Muscle layer of colon (tissue), 2 donors: Measurements from ENCODE around the gene OR8A1.
"Not testable (repeated sequence)": the region's sequence is repeated elsewhere in the genome, so short reads cannot be mapped to it uniquely, and the experiment has no call there.

Experiments
- H3K27ac ChIP-seq: one replicate; pipeline ENCODE4 v1.7.0; 2013; ENCODE audit warnings: low read depth, mild to moderate bottlenecking, low read length, moderate library complexity
- H3K27me3 ChIP-seq, 2 donors: one replicate each; pipeline ENCODE4 v1.7.0; 2013; ENCODE audit warnings: low read length in 2 of 2, mild to moderate bottlenecking in 2 of 2; ENCODE audit not compliant: insufficient read depth in 2 of 2, control insufficient read depth in 1 of 2
- H3K36me3 ChIP-seq: one replicate; pipeline ENCODE4 v1.7.0; 2013; ENCODE audit warnings: mild to moderate bottlenecking, low read length; ENCODE audit not compliant: insufficient read depth
- H3K4me1 ChIP-seq: one replicate; pipeline ENCODE4 v1.7.0; 2013; ENCODE audit warnings: mild to moderate bottlenecking, low read length; ENCODE audit not compliant: insufficient read depth
- H3K4me3 ChIP-seq, 2 donors: one replicate each; pipeline ENCODE4 v1.7.0; 2013; ENCODE audit warnings: low read length in 2 of 2, low read depth in 1 of 2, mild to moderate bottlenecking in 1 of 2, moderate library complexity in 1 of 2
- H3K9ac ChIP-seq: one replicate; pipeline ENCODE4 v1.7.0; 2013; ENCODE audit warnings: low read length
- H3K9me3 ChIP-seq: one replicate; pipeline ENCODE4 v1.7.0; 2013; ENCODE audit warnings: mild to moderate bottlenecking, low read length
- donor health status: abdominal sarcoma.
- donor health status: Adenocarcinoma of cecum.

The OR8A1 gene

DNA sequence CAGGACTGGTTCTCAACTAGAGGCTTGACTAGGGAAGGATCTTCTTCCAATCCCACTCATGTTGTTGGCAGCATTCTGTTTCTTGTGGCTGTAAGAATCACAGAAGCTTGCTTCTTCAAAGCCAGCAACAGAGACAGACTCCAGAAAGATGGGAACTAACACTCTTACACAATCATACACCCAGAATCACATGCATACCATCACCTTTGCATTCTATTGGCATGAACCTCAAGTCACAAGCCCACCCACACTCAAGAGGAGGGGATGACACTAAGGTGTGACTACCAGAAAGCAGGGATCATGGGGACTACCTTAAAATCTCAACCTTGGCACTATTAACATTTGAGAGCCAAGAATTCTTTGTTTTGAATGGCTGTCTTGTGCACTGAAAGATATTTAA lies 27.8 kb downstream of the OR8A1 start:
- Histone ChIP-seq H3K9me3 (no peaks in the 10 kb centered on the region), H3K36me3 (no peaks in the 10 kb centered on the region), H3K27ac (no peak overlapping the region), H3K27me3 (no peaks in the 10 kb centered on the region), H3K4me3 (no peak overlapping the region), H3K4me1 (no peaks in the 10 kb centered on the region), H3K9ac (no peak overlapping the region)

DNA sequence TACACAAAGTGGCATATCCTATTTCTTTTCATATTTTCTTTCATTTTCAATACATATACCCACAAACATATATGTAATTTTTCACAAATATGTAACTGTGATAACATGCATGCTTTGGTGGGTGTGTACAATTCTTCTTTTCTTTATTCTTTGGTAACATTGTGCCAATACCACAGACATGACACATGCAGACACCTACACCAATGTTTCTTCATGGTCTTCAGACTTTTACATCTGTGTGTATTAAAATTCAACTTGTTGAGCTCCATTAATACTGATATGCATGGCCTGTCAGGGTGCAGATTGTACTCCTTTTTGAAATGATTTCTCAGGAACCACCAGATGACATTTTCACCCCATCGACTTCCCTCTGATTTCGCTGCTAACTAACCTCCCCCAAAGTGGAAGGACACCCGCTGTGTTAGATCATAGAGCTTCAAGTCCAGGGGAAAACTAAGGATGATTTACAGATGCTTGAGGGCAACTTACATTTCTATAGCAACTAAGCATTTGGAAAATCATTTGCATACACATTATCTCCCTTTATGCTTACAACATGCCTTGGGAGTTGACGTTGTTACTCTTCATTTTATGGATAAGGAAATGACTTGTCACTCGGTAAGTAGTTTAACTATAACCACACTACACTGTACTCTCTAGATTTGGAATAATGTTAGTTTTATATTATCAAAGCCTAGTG lies 31.0 kb downstream of the OR8A1 start:
- no peak overlapping the region for H3K9ac ChIP-seq
- no peaks in the 10 kb centered on the region for H3K9me3 ChIP-seq
- H3K4me1 ChIP-seq: no peaks in the 10 kb centered on the region
- no peaks in the 10 kb centered on the region for H3K27me3 ChIP-seq
- no peak overlapping the region for H3K27ac ChIP-seq
- H3K36me3 ChIP-seq: no peaks in the 10 kb centered on the region
- H3K4me3 ChIP-seq: no peak overlapping the region

DNA sequence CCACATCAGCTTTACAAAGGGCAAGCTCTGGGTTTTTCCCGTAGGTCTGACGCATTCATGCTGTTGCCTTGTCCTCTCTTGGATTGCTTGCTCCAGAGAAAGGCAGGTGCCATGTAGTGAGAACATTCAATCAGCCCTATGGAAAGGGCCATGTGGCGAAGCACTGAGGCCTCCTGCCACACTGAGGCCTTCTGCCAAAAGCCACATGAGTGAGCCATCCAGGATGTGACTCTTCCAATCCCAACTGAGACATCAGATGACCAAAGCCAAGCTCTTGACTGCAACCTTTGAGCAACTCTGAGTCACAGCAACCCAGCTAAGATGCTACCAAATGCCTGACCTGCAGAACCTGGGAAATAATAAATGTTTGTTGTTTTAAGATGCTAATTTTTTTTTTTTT lies 32.4 kb downstream of the OR8A1 start:
- no peak overlapping the region for H3K9ac ChIP-seq
- no peak overlapping the region for H3K27ac ChIP-seq
- no peaks in the 10 kb centered on the region for H3K9me3 ChIP-seq
- H3K36me3 ChIP-seq: no peaks in the 10 kb centered on the region
- H3K4me1 ChIP-seq: no peaks in the 10 kb centered on the region
- no peaks in the 10 kb centered on the region for H3K27me3 ChIP-seq
- no peak overlapping the region for H3K4me3 ChIP-seq

DNA sequence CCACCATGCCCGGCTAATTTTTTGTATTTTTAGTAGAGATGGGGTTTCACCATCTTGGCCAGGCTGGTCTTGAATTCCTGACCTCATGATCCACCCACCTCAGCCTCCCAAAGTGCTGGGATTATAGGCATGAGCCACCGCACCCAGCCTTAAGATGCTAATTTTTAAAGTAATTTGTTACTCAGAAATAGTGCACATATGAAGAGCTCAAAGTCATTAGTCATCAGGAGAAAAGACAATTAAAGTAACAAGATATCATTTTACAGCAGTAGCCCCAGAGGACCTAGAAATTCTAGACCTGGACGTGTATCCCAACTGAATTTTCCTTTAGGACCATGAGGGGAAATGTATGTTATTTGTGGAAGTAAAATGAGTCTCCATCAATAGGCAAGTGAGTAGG lies 32.9 kb downstream of the OR8A1 start:
- H3K27me3 ChIP-seq, H3K27ac ChIP-seq, H3K4me1 ChIP-seq, H3K36me3 ChIP-seq, H3K4me3 ChIP-seq, H3K9me3 ChIP-seq, H3K9ac ChIP-seq: not testable (repeated sequence)

DNA sequence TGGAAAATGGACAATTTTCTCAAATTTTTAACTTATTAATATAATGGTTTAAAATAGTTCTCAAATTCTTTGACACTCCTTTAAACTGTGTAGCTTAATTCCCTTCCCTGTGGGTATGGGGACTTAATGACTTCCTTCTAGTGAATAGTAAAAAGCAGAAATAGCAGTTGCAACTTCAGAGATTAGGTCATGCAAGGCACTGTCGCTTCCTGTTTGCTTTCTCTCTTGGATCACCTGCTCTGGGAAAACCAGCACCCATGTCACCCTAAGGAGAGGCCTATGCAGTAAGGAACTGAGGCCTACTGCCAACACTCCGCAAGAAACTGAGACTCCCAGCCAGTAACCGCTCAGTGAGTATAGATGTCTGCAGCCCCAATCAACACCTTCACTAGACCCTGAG lies 35.9 kb downstream of the OR8A1 start:
- Histone ChIP-seq H3K4me3 (no peak overlapping the region), H3K4me1 (no peaks in the 10 kb centered on the region), H3K27me3 (no peaks in the 10 kb centered on the region), H3K9ac (no peak overlapping the region), H3K27ac (no peak overlapping the region), H3K36me3 (no peaks in the 10 kb centered on the region), H3K9me3 (no peaks in the 10 kb centered on the region)

DNA sequence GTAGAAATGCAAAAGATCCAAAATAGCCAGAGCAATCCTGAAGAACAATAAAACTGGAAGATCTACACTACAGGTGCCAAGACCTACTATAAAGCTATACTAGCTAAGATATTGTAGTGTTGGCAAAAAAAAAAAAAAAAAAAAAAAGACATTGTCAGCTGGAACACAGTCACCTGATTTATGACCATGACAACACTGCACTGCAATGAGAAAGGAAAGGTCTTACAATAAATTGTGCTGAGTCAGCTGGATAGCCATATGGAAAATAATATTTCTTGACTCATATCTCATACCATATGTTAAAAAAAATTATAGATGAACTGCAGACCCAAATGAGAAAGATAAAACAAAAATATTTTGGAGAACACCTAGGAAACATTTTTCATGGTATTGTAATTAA lies 38.4 kb downstream of the OR8A1 start:
- H3K9me3 ChIP-seq: no peaks in the 10 kb centered on the region
- H3K27me3 ChIP-seq: no peaks in the 10 kb centered on the region
- no peak overlapping the region for H3K27ac ChIP-seq
- no peaks in the 10 kb centered on the region for H3K36me3 ChIP-seq
- H3K9ac ChIP-seq: no peak overlapping the region
- H3K4me3 ChIP-seq: no peak overlapping the region
- H3K4me1 ChIP-seq: no peaks in the 10 kb centered on the region

DNA sequence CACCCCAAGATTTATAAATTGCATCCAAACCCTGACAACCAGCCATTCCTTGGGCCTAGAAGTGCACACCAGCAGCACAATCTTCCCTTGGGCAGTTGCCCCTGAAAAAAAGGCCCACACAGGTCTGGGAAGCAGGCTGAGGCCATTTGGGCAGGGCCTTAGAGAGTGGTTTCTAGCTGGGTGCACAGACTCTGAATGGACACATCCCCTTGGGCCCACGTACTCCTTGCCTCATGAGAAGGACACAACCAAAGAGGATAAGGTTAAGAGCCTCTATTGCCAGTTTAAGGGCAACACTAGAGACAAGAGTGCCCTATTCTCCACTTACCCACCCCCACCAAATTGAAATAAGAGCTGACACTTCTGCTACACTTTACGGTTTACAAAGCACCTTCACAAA lies 40.5 kb downstream of the OR8A1 start:
- no peak overlapping the region for H3K27ac ChIP-seq
- H3K4me1 ChIP-seq: no peaks in the 10 kb centered on the region
- H3K9ac ChIP-seq: no peak overlapping the region
- H3K4me3 ChIP-seq: no peak overlapping the region
- H3K9me3 ChIP-seq: no peaks in the 10 kb centered on the region
- no peaks in the 10 kb centered on the region for H3K36me3 ChIP-seq
- no peaks in the 10 kb centered on the region for H3K27me3 ChIP-seq

DNA sequence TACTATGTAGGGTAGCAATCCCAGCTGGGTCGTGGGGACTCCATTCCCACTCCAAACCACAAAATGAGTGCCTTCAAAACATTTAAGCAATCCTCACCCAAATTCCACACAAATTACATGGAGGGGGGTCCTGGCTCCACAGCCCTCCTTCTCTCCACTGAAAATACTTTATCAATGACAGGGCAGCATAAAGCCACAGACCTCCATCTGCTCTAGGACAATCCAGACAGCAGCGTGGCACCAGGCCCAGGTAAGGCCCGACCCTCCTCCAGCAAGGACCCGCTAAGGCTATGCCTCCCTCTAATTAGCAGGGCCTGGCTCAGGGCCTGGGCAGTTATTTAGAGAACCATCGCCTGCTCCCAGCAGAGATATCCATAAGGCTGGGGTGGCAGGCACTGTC lies 41.3 kb downstream of the OR8A1 start, which contains the start of gene PANX3:
Gene PANX3 (plus strand): TSS at position 365 of the 400 bp plus-strand sequence. CDS start 129 bp downstream, outside the sequence.
- Histone ChIP-seq H3K27ac (no peak within 1 kb of the TSS), H3K36me3 (no peaks in the 10 kb centered on the region), H3K4me3 (no peak within 1 kb of the TSS), H3K9ac (no peak within 1 kb of the TSS), H3K27me3 (no peaks in the 10 kb centered on the region), H3K9me3 (no peaks in the 10 kb centered on the region), H3K4me1 (no peaks in the 10 kb centered on the region)

DNA sequence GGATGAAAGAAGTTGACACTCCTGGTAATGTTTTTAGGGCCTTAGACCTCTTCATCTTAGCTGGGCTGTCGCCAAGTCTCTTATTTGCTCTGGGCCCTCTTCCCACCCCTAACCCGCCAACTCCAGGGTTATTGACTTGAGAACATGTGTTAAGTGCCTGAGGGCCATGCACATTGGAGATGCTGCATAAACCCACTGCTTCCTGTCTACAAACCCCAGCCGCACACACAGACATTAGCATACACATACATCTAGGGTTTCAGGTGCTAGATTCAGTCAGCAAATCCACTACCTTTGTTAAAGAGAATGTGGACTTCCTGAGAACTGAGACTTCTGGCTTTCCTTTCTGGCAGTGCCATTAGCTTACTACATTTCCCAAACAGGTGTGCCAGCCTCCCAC lies 42.2 kb downstream of the OR8A1 start:
- Histone ChIP-seq H3K27me3 (no peaks in the 10 kb centered on the region), H3K36me3 (no peaks in the 10 kb centered on the region), H3K4me1 (no peaks in the 10 kb centered on the region), H3K9ac (no peak overlapping the region), H3K4me3 (no peak overlapping the region), H3K27ac (no peak overlapping the region), H3K9me3 (no peaks in the 10 kb centered on the region)

DNA sequence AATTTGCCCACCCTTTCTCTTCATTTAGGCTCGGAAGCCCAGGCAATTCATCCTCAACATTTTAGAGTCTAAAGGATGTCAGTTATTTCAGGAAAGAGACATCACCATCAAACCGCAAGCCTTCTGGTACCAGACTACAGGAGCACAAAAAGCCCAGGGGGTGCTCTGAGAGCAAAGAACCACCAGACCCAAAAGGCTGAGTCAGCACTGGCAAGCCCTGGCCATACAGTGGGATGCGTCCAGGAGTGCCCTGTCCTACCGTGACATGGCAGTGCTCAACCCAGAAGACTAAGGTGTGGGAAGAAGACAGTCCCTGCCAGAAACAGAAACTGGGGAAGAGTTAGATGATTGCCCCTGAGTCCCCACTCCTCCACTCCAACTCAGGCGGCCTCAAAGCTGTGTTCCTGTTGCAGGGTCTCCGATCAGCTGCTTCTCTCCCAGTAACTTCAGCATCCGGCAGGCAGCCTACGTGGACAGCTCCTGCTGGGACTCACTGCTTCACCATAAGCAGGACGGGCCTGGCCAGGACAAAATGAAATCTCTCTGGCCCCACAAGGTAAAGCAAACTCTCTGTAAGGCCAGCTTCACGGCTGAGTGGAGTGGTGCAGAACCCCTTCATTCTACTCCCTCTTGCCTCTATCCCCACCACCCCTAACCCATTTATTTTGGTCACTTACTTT lies 42.9 kb downstream of the OR8A1 start:
- Histone ChIP-seq H3K27me3 (no peaks in the 10 kb centered on the region), H3K9me3 (no peaks in the 10 kb centered on the region), H3K9ac (no peak overlapping the region), H3K36me3 (no peaks in the 10 kb centered on the region), H3K4me3 (no peak overlapping the region), H3K4me1 (no peaks in the 10 kb centered on the region), H3K27ac (no peak overlapping the region)

DNA sequence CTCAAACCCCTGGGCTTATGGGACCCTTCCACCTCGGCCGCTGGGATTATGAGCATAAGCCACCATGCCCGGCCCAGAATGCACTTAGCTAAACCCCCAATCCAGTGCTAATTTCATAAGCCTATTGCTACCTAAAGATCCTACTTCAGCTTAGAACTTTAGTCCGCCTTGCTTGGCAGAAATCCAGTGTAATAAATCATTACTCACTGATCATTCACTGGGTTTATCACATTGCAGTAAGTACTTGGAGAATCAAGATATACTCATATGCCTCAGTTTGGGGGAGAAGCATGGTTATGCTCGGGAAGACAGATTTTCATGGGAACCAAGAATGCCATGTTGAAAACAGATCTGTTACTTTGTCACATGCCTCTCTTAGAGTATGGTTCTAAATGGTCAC lies 49.1 kb downstream of the OR8A1 start:
- Histone ChIP-seq H3K9me3 (no peaks in the 10 kb centered on the region), H3K27ac (no peak overlapping the region), H3K27me3 (no peaks in the 10 kb centered on the region), H3K9ac (no peak overlapping the region), H3K36me3 (no peaks in the 10 kb centered on the region), H3K4me1 (peaks cover 12% of the 10 kb centered on the region), H3K4me3 (no peak overlapping the region)
